LNCAP (cell line): ENCODE data around the gene MYT1.

Experiments used
- CTCF ChIP-seq: fragments of 450-650 bp; IDR thresholded peaks from 2 replicates; pipeline ENCODE4 v1.5.1; 2017; ENCODE audit warnings: mild to moderate bottlenecking

The MYT1 gene

GRCh38 chr20:64176971-64177370 is 12.7 kb downstream of the MYT1 start:
- TF ChIP-seq CTCF = no peak

- no peak for TF ChIP-seq CTCF
Observed at GRCh38 chr20:64177384-64177783, 13.1 kb downstream of the MYT1 start.

DNA sequence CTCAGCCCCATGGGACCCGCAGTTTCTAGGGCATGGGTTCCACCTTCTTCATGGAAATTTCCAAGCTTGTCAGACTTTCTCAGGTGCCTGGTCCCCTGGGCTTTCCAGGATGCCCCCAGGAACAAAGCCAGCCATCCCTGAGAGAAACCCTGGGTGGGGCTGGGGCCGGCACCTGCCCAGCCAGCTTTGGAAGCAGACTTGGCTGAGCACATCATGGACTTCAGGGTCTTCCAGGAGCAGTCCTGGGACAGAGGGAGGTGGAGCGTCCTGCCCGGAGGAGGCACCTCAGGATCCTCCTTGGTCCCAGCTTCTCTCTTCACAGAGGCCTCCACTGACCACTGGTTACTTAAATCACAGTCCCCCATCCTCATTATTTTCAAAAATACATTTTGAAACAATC is 13.5 kb downstream of the MYT1 start:
- TF ChIP-seq CTCF = no peak

GRCh38 chr20:64179805-64180204 is 15.6 kb downstream of the MYT1 start:
- TF ChIP-seq CTCF = no peak

GRCh38 chr20:64180673-64181072 is 16.4 kb downstream of the MYT1 start:
- TF ChIP-seq CTCF = no peak

GRCh38 chr20:64181391-64181790 is 17.1 kb downstream of the MYT1 start:
- TF ChIP-seq CTCF = no peak

DNA sequence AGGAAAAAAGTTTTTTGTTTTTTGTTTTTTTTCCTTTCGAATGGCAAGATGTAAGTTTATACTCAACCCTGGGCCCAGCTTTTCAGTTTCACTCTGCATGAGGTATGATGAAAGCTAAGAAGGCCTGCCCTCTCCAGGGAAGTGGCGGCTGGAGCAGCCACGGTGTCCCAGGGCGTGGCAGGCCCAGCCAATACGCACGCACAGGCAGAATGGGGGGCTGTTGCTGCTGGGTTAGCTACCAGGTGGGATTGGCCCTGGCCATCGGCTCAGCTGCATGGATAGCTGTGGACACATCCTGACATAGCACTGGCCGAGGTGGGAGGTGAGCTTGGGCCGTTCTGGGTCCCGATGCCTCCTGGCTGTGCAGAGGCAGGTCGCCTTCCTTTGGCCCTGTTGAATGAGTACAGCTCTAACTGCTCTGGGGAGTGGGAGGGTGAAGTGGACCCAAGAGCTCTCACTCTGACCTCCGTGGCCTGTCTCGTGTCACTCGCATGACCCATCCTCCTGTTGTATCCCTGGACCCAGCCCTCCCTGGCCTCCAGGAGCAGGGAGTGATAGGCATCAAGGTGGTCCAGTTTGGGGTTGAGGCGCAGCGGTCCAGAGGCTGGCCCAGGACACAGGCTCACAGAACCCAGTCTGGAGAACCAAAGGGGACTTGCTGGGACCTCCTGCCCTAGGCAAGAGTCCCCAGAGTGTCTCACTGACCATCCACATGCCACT is 18.1 kb downstream of the MYT1 start:
- no peak for TF ChIP-seq CTCF

DNA sequence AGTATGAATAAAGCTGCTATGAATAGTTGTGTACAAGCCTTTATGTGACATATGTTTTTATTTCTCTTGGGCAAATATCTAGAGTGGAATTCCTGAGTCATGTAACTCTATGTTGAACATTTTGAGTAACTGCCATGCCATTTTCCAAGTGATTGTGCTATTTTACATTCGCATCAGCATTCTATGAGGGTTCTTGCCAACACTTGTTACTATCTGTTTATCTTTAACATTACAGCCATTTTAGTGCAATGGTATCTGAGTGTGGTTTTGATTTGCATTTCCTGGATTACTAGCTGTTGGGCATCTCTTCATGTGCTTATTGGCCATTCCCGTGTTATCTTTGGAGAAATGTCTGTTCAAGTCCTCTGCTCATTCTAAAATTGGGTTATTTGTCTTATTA is 19.1 kb downstream of the MYT1 start:
- no peak for TF ChIP-seq CTCF
